Keratinocyte (primary cell): ENCODE measurements around the gene OGA. TPM values are rescaled to one million over a fixed set of nuclear protein-coding genes. Genes with fewer than 3 reads are reported as not detected.

Experiments
- DNase-seq: peaks from one replicate; pipeline ENCODE4 v3.0.0-alpha.2; 2011; ENCODE audit warnings: low read depth, missing footprints, low spot score
- FAIRE-seq: peaks from 2 replicates; lab custom pipeline; 2011; peaks lifted over from hg19 to GRCh38; lab: Jason Lieb, UNC
- H2AFZ ChIP-seq: 2 replicates; pipeline ENCODE4 v1.6.0; 2012; ENCODE audit warnings: low read length, control low read depth, inconsistent platforms; ENCODE audit not compliant: control insufficient read depth
- H3K27ac ChIP-seq: 2 replicates; pipeline ENCODE4 v1.5.1; 2011; ENCODE audit warnings: low read length; ENCODE audit not compliant: control insufficient read depth, insufficient read depth
- H3K27me3 ChIP-seq: 3 replicates; pipeline ENCODE4 v1.6.0; 2011; ENCODE audit warnings: low read length; ENCODE audit not compliant: control insufficient read depth, insufficient read depth; ENCODE audit errors: extremely low read depth
- H3K36me3 ChIP-seq, 2 experiments: 2 replicates in 1 of 2; 3 replicates in 1 of 2; pipeline ENCODE4 v1.5.1; 2011; ENCODE audit warnings: low read length in 2 of 2, mild to moderate bottlenecking in 1 of 2; ENCODE audit not compliant: control insufficient read depth in 2 of 2, insufficient read depth in 2 of 2; ENCODE audit errors: extremely low read depth in 1 of 2
- H3K4me1 ChIP-seq: 3 replicates; pipeline ENCODE4 v1.5.1; 2011; ENCODE audit warnings: low read length; ENCODE audit not compliant: control insufficient read depth, insufficient read depth; ENCODE audit errors: extremely low read depth
- H3K4me2 ChIP-seq: 3 replicates; pipeline ENCODE4 v1.6.0; 2011; ENCODE audit warnings: low read depth, low read length; ENCODE audit not compliant: control insufficient read depth, insufficient read depth; ENCODE audit errors: extremely low read depth
- H3K4me3 ChIP-seq, 3 experiments: fragments of 200-600 bp in 1 of 3; sonication (generic) in 1 of 3; 2 replicates in 2 of 3; 3 replicates in 1 of 3; pipeline ENCODE4 v1.5.1; 2011 to 2016; ENCODE audit warnings: low read length in 3 of 3, mild to moderate bottlenecking in 3 of 3, control low read depth in 2 of 3, inconsistent platforms in 1 of 3, low read depth in 1 of 3, mixed read lengths in 1 of 3, mixed run types in 1 of 3, moderate library complexity in 1 of 3; ENCODE audit not compliant: control insufficient read depth in 2 of 3, insufficient read depth in 2 of 3; ENCODE audit errors: extremely low read depth in 1 of 3
- H3K79me2 ChIP-seq: 2 replicates; pipeline ENCODE4 v1.6.0; 2012; ENCODE audit warnings: low read length; ENCODE audit not compliant: control insufficient read depth, insufficient read depth
- H3K9ac ChIP-seq: 3 replicates; pipeline ENCODE4 v1.6.0; 2011; ENCODE audit warnings: low read length; ENCODE audit not compliant: control insufficient read depth, insufficient read depth; ENCODE audit errors: extremely low read depth
- H3K9me1 ChIP-seq: 3 replicates; pipeline ENCODE4 v1.6.0; 2011; ENCODE audit warnings: low read length; ENCODE audit not compliant: control insufficient read depth, insufficient read depth; ENCODE audit errors: extremely low read depth
- H3K9me3 ChIP-seq: 2 replicates; pipeline ENCODE4 v1.5.1; 2012; ENCODE audit warnings: low read depth, low read length; ENCODE audit not compliant: control insufficient read depth
- H4K20me1 ChIP-seq: 3 replicates; pipeline ENCODE4 v1.6.0; 2011; ENCODE audit warnings: low read length; ENCODE audit not compliant: control insufficient read depth, insufficient read depth; ENCODE audit errors: extremely low read depth
- CTCF ChIP-seq, 3 experiments: IDR thresholded peaks in 1 of 3; conservative IDR thresholded peaks in 1 of 3; optimal IDR thresholded peaks in 1 of 3; 2 replicates in 2 of 3; 3 replicates in 1 of 3; pipeline versions ENCODE3 to v1.5.1; 2011; ENCODE audit warnings: low read length in 3 of 3, mild to moderate bottlenecking in 3 of 3, moderate library complexity in 2 of 3, control low read depth in 1 of 3, inconsistent platforms in 1 of 3; ENCODE audit not compliant: insufficient read depth in 2 of 3; ENCODE audit errors: extremely low read depth in 1 of 3
- EZH2 ChIP-seq: IDR thresholded peaks from one replicate; pipeline ENCODE4 v1.6.1; 2012; ENCODE audit warnings: inconsistent platforms, mild to moderate bottlenecking, low read length, moderate library complexity
- dilution Hi-C: fragments of 300-500 bp; cut with MboI; formaldehyde crosslinking; loops from one replicate; pipeline ENCODE4 v1.7.0; 2020; ENCODE audit warnings: low sequenced_read_pairs; ENCODE audit not compliant: extremely low pct_ligation_motif_present
- polyA plus RNA-seq, 5 experiments: library from polyadenylated mRNA; depleted of rRNA in 3 of 5; stranded (reverse) in 3 of 5; stranded (forward) in 1 of 5; unstranded in 1 of 5; fragments of >200 nt; gene quantifications; 1 replicate in 1 of 5; 2 replicates in 3 of 5; 3 replicates in 1 of 5; pipeline versions ENCODE4 v1.2.1 to v1.2.3, GENCODE V29; 2011 to 2012; ENCODE audit warnings: missing spikeins in 2 of 5, low read depth in 1 of 5, low replicate concordance in 1 of 5

Gene OGA
- polyA plus RNA-seq, 1 donor (not counting 4 experiments of a cell fraction or from before 2014, with no cell fraction given): 104 TPM

- no peak for TF ChIP-seq EZH2
- no peak for TF ChIP-seq CTCF (optimal IDR thresholded peaks at IDR 0.05 in 1 of 3, IDR thresholded peaks at IDR 0.05 in 1 of 3, conservative IDR thresholded peaks at IDR 0.05 in 1 of 3; ENCODE audit: extremely low read depth in 1 of 3, insufficient read depth in 2 of 3, low read length in 3 of 3)
- no peak for FAIRE-seq
- no peaks in the 10 kb centered on the region for H3K9me3 ChIP-seq
These were observed 23.6 kb upstream of the OGA start for GRCh38 chr10:101841826-101842225.

GRCh38 chr10:101840741-101841453 is 22.7 kb upstream of the OGA start:
- Histone ChIP-seq H3K4me2 (peak overlapping the region; percentile 70), H3K9me3 (no peaks in the 10 kb centered on the region), H3K4me1 (peaks cover 16% of the 10 kb centered on the region), H4K20me1 (peaks cover 10% of the 10 kb centered on the region), H3K9me1 (peaks cover 4% of the 10 kb centered on the region), H3K79me2 (no peaks in the 10 kb centered on the region), H2AFZ (no peak overlapping the region), H3K4me3 (peak overlapping the region in 2 of 3 experiments; percentile 50 to 61), H3K9ac (no peak overlapping the region), H3K36me3 (no peaks in the 10 kb centered on the region), H3K27me3 (no peaks in the 10 kb centered on the region), H3K27ac (no peak overlapping the region)
- TF ChIP-seq EZH2: no peak
- peak; percentile 90 to 99 (median 99) for TF ChIP-seq CTCF (optimal IDR thresholded peaks at IDR 0.05 in 1 of 3, IDR thresholded peaks at IDR 0.05 in 1 of 3, conservative IDR thresholded peaks at IDR 0.05 in 1 of 3; ENCODE audit: extremely low read depth in 1 of 3, insufficient read depth in 2 of 3, low read length in 3 of 3)
- dilution Hi-C loops: no loop called here
- peak; percentile 13 for FAIRE-seq
- no peak for DNase-seq

More at GRCh38 chr10:101841826-101842225, 23.6 kb upstream of the OGA start:
- no peak overlapping the region for H2AFZ ChIP-seq
- peaks cover 4% of the 10 kb centered on the region for H3K9me1 ChIP-seq
- peaks cover 16% of the 10 kb centered on the region for H3K4me1 ChIP-seq
- no peak overlapping the region for H3K27ac ChIP-seq
- no peaks in the 10 kb centered on the region for H3K79me2 ChIP-seq
- peaks cover 10% of the 10 kb centered on the region for H4K20me1 ChIP-seq
- peaks cover 0 to 1% of the 10 kb centered on the region in 2 experiments for H3K36me3 ChIP-seq
- H3K9ac ChIP-seq: no peak overlapping the region
- no peak for DNase-seq
- no peak overlapping the region for H3K4me2 ChIP-seq
- dilution Hi-C loops: no loop called here
- no peak overlapping the region for H3K4me3 ChIP-seq
- H3K27me3 ChIP-seq: no peaks in the 10 kb centered on the region
